Lower leg skin (tissue), 4 donors: ENCODE results near the gene PDCD11. TPM values are rescaled to one million over a fixed set of nuclear protein-coding genes. Genes with fewer than 3 reads are reported as not detected.

Experiments used
- DNase-seq, 2 donors: peaks; one replicate each; pipeline ENCODE4 v3.0.0-alpha.2; 2019; ENCODE audit warnings: low spot score in 2 of 2
- H3K4me3 ChIP-seq: fragments of 200-600 bp; sonication (generic); 2 replicates; pipeline ENCODE4 v1.5.1; 2017; ENCODE audit warnings: mild to moderate bottlenecking, low read depth; ENCODE audit not compliant: poor library complexity, severe bottlenecking
- POLR2A ChIP-seq, 2 donors: fragments of 450-650 bp; IDR thresholded peaks; one replicate each; pipeline ENCODE4 v1.6.1; 2016 to 2017; ENCODE audit warnings: antibody characterized with exemption in 2 of 2, mild to moderate bottlenecking in 1 of 2, moderate library complexity in 1 of 2
- WGBS, 2 donors: methylation state at CpG; one replicate each; pipeline ENCODE4 v1.1.5; 2018; 5-methylcytosine and 5-hydroxymethylcytosine counted together
- intact Hi-C: fragments of 100-400 bp; cut with DNase I; formaldehyde crosslinking; loops from one replicate; pipeline ENCODE4 v1.15.0; 2023; ENCODE audit warnings: low total_unique reads
- total RNA-seq, 4 donors: library from RNA; depleted of rRNA; stranded (reverse); fragments of >200 nt; gene quantifications; one replicate each; pipeline ENCODE4 v1.1.0, GENCODE V29; 2016
- TF ChIP-seq, protein P1 (sequence below), 3 donors: fragments of 450-650 bp; IDR thresholded peaks; one replicate each; pipeline ENCODE4 v1.5.1; 2016; ENCODE audit warnings: antibody characterized with exemption in 3 of 3, mild to moderate bottlenecking in 3 of 3, moderate library complexity in 2 of 3

Gene PDCD11
- total RNA-seq, 4 donors from 2014 or later = 14.2 to 23.1 (median 20.5) TPM

DNA sequence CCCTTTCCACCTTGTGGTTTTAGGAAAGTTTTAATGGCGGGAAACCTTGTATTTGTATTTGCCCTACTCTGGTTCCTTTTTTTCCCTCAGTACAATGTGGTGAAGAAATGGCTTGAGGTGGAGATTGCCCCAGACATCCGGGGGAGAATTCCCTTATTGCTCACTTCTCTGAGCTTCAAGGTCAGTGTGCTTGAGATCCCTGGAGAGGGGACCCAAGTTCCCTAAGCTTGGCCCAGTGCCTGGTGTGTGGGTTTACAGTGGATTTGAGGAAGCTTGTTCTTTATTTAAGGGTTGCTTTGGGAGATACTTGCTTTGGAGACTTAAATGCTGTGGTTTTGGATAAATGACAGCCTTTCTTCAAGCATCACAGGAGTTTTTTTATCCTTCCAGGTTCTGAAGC lies 37.4 kb downstream of the PDCD11 start:
- WGBS, 2 donors = 70 to 80% methylated on average over 2 of the region's 2 CpGs
- H3K4me3 ChIP-seq = no peak overlapping the region
- intact Hi-C loops = no loop called here
- no peak for TF ChIP-seq POLR2A (IDR thresholded peaks at IDR 0.05)
- TF ChIP-seq, protein P1, sequence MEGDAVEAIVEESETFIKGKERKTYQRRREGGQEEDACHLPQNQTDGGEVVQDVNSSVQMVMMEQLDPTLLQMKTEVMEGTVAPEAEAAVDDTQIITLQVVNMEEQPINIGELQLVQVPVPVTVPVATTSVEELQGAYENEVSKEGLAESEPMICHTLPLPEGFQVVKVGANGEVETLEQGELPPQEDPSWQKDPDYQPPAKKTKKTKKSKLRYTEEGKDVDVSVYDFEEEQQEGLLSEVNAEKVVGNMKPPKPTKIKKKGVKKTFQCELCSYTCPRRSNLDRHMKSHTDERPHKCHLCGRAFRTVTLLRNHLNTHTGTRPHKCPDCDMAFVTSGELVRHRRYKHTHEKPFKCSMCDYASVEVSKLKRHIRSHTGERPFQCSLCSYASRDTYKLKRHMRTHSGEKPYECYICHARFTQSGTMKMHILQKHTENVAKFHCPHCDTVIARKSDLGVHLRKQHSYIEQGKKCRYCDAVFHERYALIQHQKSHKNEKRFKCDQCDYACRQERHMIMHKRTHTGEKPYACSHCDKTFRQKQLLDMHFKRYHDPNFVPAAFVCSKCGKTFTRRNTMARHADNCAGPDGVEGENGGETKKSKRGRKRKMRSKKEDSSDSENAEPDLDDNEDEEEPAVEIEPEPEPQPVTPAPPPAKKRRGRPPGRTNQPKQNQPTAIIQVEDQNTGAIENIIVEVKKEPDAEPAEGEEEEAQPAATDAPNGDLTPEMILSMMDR (IDR thresholded peaks at IDR 0.05) = no peak
- DNase-seq = peak in 1 of 2 donors; percentile 49

- no peak for DNase-seq
- no peak overlapping the region for H3K4me3 ChIP-seq
- intact Hi-C loops = no loop called here
- TF ChIP-seq, protein P1 (IDR thresholded peaks at IDR 0.05) = no peak
- TF ChIP-seq POLR2A (IDR thresholded peaks at IDR 0.05) = no peak
- WGBS, 2 donors = 83 to 92% methylated on average over 4 of the region's 4 CpGs
These were observed 43.4 kb downstream of the PDCD11 start for GRCh38 chr10:103439776-103440175.

- H3K4me3 ChIP-seq = no peak overlapping the region
- DNase-seq = no peak
- 93% methylated on average over 14 of the region's 14 CpGs for WGBS, 2 donors
- TF ChIP-seq, protein P1 (IDR thresholded peaks at IDR 0.05) = no peak
- intact Hi-C loops = no loop called here
These were observed 44.0 kb downstream of the PDCD11 start for GRCh38 chr10:103440416-103440815.

DNA sequence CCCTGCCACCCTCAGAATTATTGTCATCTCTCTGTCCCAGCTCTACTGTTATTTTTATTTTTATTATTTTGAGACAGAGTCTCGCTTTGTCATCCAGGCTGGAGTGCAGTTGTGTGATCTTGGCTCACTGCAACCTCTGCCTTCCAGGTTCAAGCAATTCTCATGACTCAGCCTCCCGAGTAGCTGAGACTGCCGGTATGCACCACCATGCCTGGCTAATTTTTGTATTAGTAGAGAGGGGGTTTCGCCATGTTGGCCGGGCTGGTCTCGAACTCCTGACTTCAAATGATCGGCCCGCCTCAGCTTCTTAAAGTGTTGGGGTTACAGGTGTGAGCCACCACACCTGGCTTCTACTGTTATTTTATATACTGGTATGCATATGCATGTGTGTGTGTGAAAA lies 44.8 kb downstream of the PDCD11 start:
- WGBS, 2 donors = 91 to 92% methylated on average over 8 of the region's 8 CpGs
- H3K4me3 ChIP-seq = no peak overlapping the region
- DNase-seq = no peak
- intact Hi-C loops = no loop called here
- no peak for TF ChIP-seq POLR2A (IDR thresholded peaks at IDR 0.05)
- TF ChIP-seq, protein P1 (IDR thresholded peaks at IDR 0.05) = no peak

GRCh38 chr10:103441611-103442010 lies 45.2 kb downstream of the PDCD11 start:
- WGBS, 2 donors = 80 to 89% methylated on average over 8 of the region's 8 CpGs

DNA sequence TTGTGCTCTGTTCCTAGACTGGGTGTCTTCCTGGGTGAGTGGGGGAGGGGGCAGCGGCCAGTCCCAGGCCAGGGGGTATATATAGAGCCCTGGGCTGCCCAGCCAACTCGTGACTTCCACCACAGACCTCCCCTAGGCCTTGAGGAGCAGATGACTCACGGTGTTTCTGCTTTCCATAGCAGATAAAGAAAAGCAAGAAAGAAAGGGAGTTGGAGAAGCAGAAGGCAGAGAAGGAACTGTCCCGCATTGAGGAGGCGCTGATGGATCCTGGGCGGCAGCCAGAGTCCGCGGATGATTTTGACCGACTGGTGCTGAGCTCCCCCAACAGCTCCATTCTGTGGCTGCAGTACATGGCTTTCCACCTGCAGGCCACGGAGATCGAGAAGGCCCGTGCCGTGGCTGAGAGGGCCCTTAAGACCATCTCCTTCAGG lies 45.6 kb downstream of the PDCD11 start:
- 67 to 71% methylated on average over 13 of the region's 13 CpGs for WGBS, 2 donors
- TF ChIP-seq, protein P1 (IDR thresholded peaks at IDR 0.05) = no peak
- no peak for TF ChIP-seq POLR2A (IDR thresholded peaks at IDR 0.05)
- H3K4me3 ChIP-seq = no peak overlapping the region
- peak in 1 of 2 donors; percentile 32 for DNase-seq
- intact Hi-C loops = no loop called here

More at GRCh38 chr10:103441611-103442010, 45.2 kb downstream of the PDCD11 start:
- no peak overlapping the region for H3K4me3 ChIP-seq
- intact Hi-C loops = no loop called here
- TF ChIP-seq, protein P1 (IDR thresholded peaks at IDR 0.05) = no peak
- no peak for TF ChIP-seq POLR2A (IDR thresholded peaks at IDR 0.05)
- DNase-seq = no peak
